Chondrocyte (in vitro differentiated cells): ENCODE data around the gene CYP1A2. TPM values are rescaled to one million over a fixed set of nuclear protein-coding genes. Genes with fewer than 3 reads are reported as not detected.

Source experiments
- DNase-seq: peaks from one replicate; pipeline ENCODE4 v3.0.0; 2021; ENCODE audit warnings: mixed read lengths, low spot score
- H3K27ac Mint-ChIP-seq: one replicate; pipeline ENCODE4 v1.8.0; 2021; ENCODE audit warnings: mild to moderate bottlenecking, moderate library complexity, mixed read lengths; ENCODE audit not compliant: unreplicated experiment
- H3K27me3 Mint-ChIP-seq: 2 replicates; pipeline ENCODE4 v1.8.0; 2021; ENCODE audit warnings: low read depth, mixed read lengths
- H3K36me3 Mint-ChIP-seq: 2 replicates; pipeline ENCODE4 v1.8.0; 2021; ENCODE audit warnings: low read depth, mixed read lengths
- H3K4me1 Mint-ChIP-seq: 2 replicates; pipeline ENCODE4 v1.8.0; 2021; ENCODE audit warnings: low read depth, mild to moderate bottlenecking, mixed read lengths
- H3K4me3 Mint-ChIP-seq: one replicate; pipeline ENCODE4 v1.8.0; 2021; ENCODE audit warnings: mild to moderate bottlenecking, moderate library complexity, mixed read lengths; ENCODE audit not compliant: unreplicated experiment
- H3K9me3 Mint-ChIP-seq: 2 replicates; pipeline ENCODE4 v1.8.0; 2021; ENCODE audit warnings: low read depth, mixed read lengths
- microRNA-seq: library from miRNA; unstranded; fragments of <30 nt; microRNA quantifications from one replicate; pipeline ENCODE4 v1.2.0, GENCODE V29; 2020; ENCODE audit warnings: borderline number of aligned reads
- total RNA-seq: library from RNA; stranded (reverse); gene quantifications from 3 replicates; pipeline ENCODE4 v1.2.1, GENCODE V29; 2021
- TF ChIP-seq, protein P1 (sequence below): fragments of 200-600 bp; sonication (generic); IDR thresholded peaks from 2 replicates; pipeline ENCODE4 v1.5.0; 2021; ENCODE audit warnings: antibody characterized with exemption, mild to moderate bottlenecking, moderate library complexity

CYP1A2 gene
- total RNA-seq, 1 donor from 2014 or later, result not detected

DNA sequence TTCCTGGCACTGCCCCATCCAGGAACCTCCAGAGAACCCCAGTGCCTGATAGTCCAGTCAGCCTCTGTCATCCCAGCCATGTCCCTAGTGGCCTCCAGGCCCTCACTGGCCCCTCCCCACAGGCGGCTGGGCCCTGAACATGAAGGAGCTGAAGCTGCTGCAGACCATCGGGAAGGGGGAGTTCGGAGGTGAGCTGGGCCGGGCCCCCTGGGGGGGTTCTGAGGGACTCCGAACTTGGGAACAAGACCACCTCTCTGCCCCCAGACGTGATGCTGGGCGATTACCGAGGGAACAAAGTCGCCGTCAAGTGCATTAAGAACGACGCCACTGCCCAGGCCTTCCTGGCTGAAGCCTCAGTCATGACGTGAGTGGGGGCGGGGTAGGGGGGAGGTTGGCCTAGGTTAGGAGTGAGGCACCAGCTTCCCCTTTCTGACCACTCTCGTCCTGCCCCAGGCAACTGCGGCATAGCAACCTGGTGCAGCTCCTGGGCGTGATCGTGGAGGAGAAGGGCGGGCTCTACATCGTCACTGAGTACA is 52.0 kb downstream of the CYP1A2 start:
- TF ChIP-seq, protein P1, sequence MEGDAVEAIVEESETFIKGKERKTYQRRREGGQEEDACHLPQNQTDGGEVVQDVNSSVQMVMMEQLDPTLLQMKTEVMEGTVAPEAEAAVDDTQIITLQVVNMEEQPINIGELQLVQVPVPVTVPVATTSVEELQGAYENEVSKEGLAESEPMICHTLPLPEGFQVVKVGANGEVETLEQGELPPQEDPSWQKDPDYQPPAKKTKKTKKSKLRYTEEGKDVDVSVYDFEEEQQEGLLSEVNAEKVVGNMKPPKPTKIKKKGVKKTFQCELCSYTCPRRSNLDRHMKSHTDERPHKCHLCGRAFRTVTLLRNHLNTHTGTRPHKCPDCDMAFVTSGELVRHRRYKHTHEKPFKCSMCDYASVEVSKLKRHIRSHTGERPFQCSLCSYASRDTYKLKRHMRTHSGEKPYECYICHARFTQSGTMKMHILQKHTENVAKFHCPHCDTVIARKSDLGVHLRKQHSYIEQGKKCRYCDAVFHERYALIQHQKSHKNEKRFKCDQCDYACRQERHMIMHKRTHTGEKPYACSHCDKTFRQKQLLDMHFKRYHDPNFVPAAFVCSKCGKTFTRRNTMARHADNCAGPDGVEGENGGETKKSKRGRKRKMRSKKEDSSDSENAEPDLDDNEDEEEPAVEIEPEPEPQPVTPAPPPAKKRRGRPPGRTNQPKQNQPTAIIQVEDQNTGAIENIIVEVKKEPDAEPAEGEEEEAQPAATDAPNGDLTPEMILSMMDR, result no peak
- H3K36me3 Mint-ChIP-seq, result peaks cover 17% of the 10 kb centered on the region
- no peak overlapping the region for H3K27ac Mint-ChIP-seq
- H3K27me3 Mint-ChIP-seq, result no peaks in the 10 kb centered on the region
- H3K4me3 Mint-ChIP-seq, result no peak overlapping the region
- H3K9me3 Mint-ChIP-seq, result no peaks in the 10 kb centered on the region
- H3K4me1 Mint-ChIP-seq, result no peaks in the 10 kb centered on the region
- DNase-seq, result no peak

- no peaks in the 10 kb centered on the region for H3K4me1 Mint-ChIP-seq
- H3K27me3 Mint-ChIP-seq, result no peaks in the 10 kb centered on the region
- TF ChIP-seq, protein P1, result no peak
- H3K4me3 Mint-ChIP-seq, result no peak overlapping the region
- no peaks in the 10 kb centered on the region for H3K9me3 Mint-ChIP-seq
- DNase-seq, result no peak
- peaks cover 17% of the 10 kb centered on the region for H3K36me3 Mint-ChIP-seq
- no peak overlapping the region for H3K27ac Mint-ChIP-seq
Observed at GRCh38 chr15:74801311-74801997, 52.8 kb downstream of the CYP1A2 start.

GRCh38 chr15:74802290-74802689 is 53.6 kb downstream of the CYP1A2 start:
- peaks cover 17% of the 10 kb centered on the region for H3K36me3 Mint-ChIP-seq
- H3K4me1 Mint-ChIP-seq, result peaks cover 5% of the 10 kb centered on the region
- no peak overlapping the region for H3K4me3 Mint-ChIP-seq
- no peaks in the 10 kb centered on the region for H3K9me3 Mint-ChIP-seq
- TF ChIP-seq, protein P1, result no peak
- no peaks in the 10 kb centered on the region for H3K27me3 Mint-ChIP-seq
- H3K27ac Mint-ChIP-seq, result no peak overlapping the region
- DNase-seq, result no peak

- H3K27me3 Mint-ChIP-seq, result no peaks in the 10 kb centered on the region
- H3K4me3 Mint-ChIP-seq, result no peak overlapping the region
- peaks cover 17% of the 10 kb centered on the region for H3K36me3 Mint-ChIP-seq
- TF ChIP-seq, protein P1, result no peak
- no peak for DNase-seq
- no peaks in the 10 kb centered on the region for H3K9me3 Mint-ChIP-seq
- H3K4me1 Mint-ChIP-seq, result peaks cover 11% of the 10 kb centered on the region
- no peak overlapping the region for H3K27ac Mint-ChIP-seq
Observed at GRCh38 chr15:74802862-74803447, 54.3 kb downstream of the CYP1A2 start.

GRCh38 chr15:74804935-74805334 is 56.3 kb downstream of the CYP1A2 start:
- Mint-ChIP-seq H3K9me3 (no peaks in the 10 kb centered on the region), H3K27me3 (no peaks in the 10 kb centered on the region), H3K27ac (peak overlapping the region; percentile 73), H3K4me3 (no peak overlapping the region), H3K4me1 (peaks cover 29% of the 10 kb centered on the region), H3K36me3 (peaks cover 14% of the 10 kb centered on the region)
- TF ChIP-seq, protein P1, result no peak
- DNase-seq, result no peak

Small RNAs within 50 kb of the gene (microRNA-seq; reads per million reads assigned to microRNA genes)
- not detected for gene MIR4513

Other genes with a start within 250 kb of the CYP1A2 start
- 1.8 to 2.6 TPM (median 2.5 TPM) in 3 replicates for gene ARID3B, start 207.6 kb upstream of the CYP1A2 start, total RNA-seq
- 43.0 to 48.6 TPM (median 44.5 TPM) in 3 replicates for gene CLK3, start 133.0 kb upstream of the CYP1A2 start, total RNA-seq
- 32.8 to 46.0 TPM (median 41.0 TPM) in 3 replicates for gene EDC3, start 52.8 kb upstream of the CYP1A2 start, total RNA-seq
- 0.22 to 0.67 TPM (median 0.27 TPM) in 3 replicates for gene CYP1A1, start 23.3 kb upstream of the CYP1A2 start, total RNA-seq
- gene CSK, start 33.2 kb downstream of the CYP1A2 start, total RNA-seq, result 39.9 to 47.4 TPM (median 41.5 TPM) in 3 replicates
- 0.82 TPM in 1 of 3 replicates, not detected in the others for gene LMAN1L, start 64.0 kb downstream of the CYP1A2 start, total RNA-seq
- not detected in 3 replicates for gene CPLX3, start 77.8 kb downstream of the CYP1A2 start, total RNA-seq
- gene ULK3, start 94.3 kb downstream of the CYP1A2 start, total RNA-seq, result 24.3 to 29.0 TPM (median 24.5 TPM) in 3 replicates
- 67.4 to 75.5 TPM (median 67.9 TPM) in 3 replicates for gene SCAMP2, start 124.5 kb downstream of the CYP1A2 start, total RNA-seq
- 27.6 to 29.2 TPM (median 28.2 TPM) in 3 replicates for gene MPI, start 141.2 kb downstream of the CYP1A2 start, total RNA-seq
- 78.0 to 97.6 TPM (median 89.9 TPM) in 3 replicates for gene FAM219B, start 158.0 kb downstream of the CYP1A2 start, total RNA-seq
- gene COX5A, start 189.2 kb downstream of the CYP1A2 start, total RNA-seq, result 126 to 133 TPM (median 131 TPM) in 3 replicates
- 12.2 to 17.8 TPM (median 17.7 TPM) in 3 replicates for gene RPP25, start 207.9 kb downstream of the CYP1A2 start, total RNA-seq
- 20.6 to 29.3 TPM (median 22.4 TPM) in 3 replicates for gene SCAMP5, start 246.7 kb downstream of the CYP1A2 start, total RNA-seq